ENCODE measurements around the gene WSB1.

The WSB1 gene

DNA sequence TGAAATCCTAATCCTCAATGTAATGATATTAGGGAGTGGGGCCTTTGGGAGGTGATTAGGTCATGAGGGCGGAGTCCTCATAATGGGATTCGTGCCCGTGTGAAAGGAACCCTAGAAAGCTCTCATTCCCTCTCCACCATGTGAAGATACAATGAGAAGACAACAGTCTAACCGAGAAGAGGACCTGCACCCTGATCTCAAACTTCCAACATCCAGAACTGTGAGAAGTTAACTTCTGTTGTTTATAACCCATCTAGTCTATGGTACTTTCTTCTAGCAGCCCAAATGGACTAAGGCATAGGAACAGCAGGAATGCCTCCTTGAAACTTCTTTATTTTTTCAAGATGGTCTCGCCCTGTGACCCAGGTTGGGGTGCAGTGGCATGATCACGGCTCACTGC lies 24.7 kb downstream of the WSB1 start:
- no peak for ATAC-seq
- no peak for TF ChIP-seq BACH2 (CRISPR knock-in tag; IDR thresholded peaks at IDR 0.05; ENCODE audit: borderline replicate concordance)
- TF ChIP-seq TOX (CRISPR knock-in tag; IDR thresholded peaks at IDR 0.05; ENCODE audit: borderline replicate concordance): no peak

DNA sequence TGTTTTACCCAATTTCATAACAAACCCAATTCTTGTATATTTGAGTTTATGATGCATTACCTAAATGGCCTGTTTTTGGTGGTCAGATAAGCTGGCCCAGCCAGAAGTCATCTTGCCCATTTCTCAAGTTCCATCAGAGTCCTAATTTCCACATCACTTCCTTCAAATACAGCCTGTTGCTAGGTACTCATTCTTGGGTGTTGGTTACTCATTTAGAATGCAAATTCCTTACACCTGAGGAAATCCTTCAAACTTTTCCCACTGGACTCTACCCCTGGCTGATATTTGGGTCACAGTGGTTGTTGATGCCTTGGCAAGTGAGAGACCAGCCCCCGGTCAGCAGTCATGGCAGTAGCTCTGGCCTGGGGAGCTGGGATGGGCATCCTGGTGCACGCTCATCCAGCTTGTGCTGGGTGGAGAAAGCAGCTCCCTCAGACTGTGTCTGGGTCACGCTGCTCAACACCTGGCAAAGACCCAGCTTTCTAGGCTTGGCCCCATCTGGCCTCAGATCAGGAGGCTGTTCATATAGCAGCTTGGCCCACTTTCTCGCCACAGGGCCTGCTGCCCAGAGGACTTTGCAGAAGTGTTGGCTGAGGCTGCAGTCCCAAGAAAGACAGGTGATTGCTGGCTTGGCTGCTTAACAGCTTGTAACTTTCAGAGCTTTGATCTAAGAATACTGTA lies 25.8 kb downstream of the WSB1 start:
- ATAC-seq: peak; percentile 56
- TF ChIP-seq GLIS3 (CRISPR knock-in tag; IDR thresholded peaks at IDR 0.05) (no peak), TCF4 (CRISPR knock-in tag; IDR thresholded peaks at IDR 0.05; ENCODE audit: borderline replicate concordance) (no peak), SNAI2 (CRISPR knock-in tag; IDR thresholded peaks at IDR 0.05) (no peak), ESRRG (CRISPR knock-in tag; IDR thresholded peaks at IDR 0.05) (no peak), RARB (CRISPR knock-in tag; IDR thresholded peaks at IDR 0.05) (no peak), PPARA (CRISPR knock-in tag; IDR thresholded peaks at IDR 0.05; ENCODE audit: borderline replicate concordance) (no peak), ZNF70 (CRISPR knock-in tag; IDR thresholded peaks at IDR 0.05) (no peak), CREB5 (CRISPR knock-in tag; IDR thresholded peaks at IDR 0.05; ENCODE audit: low read depth) (no peak), ZFP3 (CRISPR knock-in tag; IDR thresholded peaks at IDR 0.05) (no peak), POU6F1 (CRISPR knock-in tag; IDR thresholded peaks at IDR 0.05; ENCODE audit: borderline replicate concordance, low read depth) (no peak), ZNF8 (CRISPR knock-in tag; IDR thresholded peaks at IDR 0.05) (no peak), ZNF565 (CRISPR knock-in tag; conservative IDR thresholded peaks at IDR 0.05; ENCODE audit: low read depth) (no peak)
- TF ChIP-seq, protein P1, sequence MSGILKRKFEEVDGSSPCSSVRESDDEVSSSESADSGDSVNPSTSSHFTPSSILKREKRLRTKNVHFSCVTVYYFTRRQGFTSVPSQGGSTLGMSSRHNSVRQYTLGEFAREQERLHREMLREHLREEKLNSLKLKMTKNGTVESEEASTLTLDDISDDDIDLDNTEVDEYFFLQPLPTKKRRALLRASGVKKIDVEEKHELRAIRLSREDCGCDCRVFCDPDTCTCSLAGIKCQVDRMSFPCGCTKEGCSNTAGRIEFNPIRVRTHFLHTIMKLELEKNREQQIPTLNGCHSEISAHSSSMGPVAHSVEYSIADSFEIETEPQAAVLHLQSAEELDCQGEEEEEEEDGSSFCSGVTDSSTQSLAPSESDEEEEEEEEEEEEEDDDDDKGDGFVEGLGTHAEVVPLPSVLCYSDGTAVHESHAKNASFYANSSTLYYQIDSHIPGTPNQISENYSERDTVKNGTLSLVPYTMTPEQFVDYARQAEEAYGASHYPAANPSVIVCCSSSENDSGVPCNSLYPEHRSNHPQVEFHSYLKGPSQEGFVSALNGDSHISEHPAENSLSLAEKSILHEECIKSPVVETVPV (CRISPR knock-in tag; IDR thresholded peaks at IDR 0.05): no peak
- TF ChIP-seq, protein P2, sequence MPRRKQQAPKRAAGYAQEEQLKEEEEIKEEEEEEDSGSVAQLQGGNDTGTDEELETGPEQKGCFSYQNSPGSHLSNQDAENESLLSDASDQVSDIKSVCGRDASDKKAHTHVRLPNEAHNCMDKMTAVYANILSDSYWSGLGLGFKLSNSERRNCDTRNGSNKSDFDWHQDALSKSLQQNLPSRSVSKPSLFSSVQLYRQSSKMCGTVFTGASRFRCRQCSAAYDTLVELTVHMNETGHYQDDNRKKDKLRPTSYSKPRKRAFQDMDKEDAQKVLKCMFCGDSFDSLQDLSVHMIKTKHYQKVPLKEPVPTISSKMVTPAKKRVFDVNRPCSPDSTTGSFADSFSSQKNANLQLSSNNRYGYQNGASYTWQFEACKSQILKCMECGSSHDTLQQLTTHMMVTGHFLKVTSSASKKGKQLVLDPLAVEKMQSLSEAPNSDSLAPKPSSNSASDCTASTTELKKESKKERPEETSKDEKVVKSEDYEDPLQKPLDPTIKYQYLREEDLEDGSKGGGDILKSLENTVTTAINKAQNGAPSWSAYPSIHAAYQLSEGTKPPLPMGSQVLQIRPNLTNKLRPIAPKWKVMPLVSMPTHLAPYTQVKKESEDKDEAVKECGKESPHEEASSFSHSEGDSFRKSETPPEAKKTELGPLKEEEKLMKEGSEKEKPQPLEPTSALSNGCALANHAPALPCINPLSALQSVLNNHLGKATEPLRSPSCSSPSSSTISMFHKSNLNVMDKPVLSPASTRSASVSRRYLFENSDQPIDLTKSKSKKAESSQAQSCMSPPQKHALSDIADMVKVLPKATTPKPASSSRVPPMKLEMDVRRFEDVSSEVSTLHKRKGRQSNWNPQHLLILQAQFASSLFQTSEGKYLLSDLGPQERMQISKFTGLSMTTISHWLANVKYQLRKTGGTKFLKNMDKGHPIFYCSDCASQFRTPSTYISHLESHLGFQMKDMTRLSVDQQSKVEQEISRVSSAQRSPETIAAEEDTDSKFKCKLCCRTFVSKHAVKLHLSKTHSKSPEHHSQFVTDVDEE (CRISPR knock-in tag; IDR thresholded peaks at IDR 0.05): no peak

DNA sequence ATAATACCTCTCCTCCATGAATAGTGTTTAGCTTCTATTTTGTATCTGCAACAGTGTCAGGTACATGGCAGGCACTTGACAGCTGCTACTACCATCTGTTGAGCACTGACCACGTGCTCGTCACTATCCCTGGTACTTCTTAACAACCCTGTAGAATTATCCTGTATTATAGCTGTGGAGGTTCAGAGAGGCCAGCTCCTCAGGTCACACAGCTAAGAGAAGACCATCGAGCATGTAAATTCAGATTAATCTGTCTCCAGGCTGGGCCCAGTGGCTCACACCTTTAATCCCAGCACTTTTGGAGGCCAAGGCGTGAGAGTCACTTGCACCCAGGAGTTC lies 26.3 kb downstream of the WSB1 start:
- TF ChIP-seq ZNF565 (CRISPR knock-in tag; conservative IDR thresholded peaks at IDR 0.05; ENCODE audit: low read depth) (no peak), CSDC2 (CRISPR knock-in tag; IDR thresholded peaks at IDR 0.05) (no peak), PPARA (CRISPR knock-in tag; IDR thresholded peaks at IDR 0.05; ENCODE audit: borderline replicate concordance) (no peak), SNAI2 (CRISPR knock-in tag; IDR thresholded peaks at IDR 0.05) (no peak), PATZ1 (CRISPR knock-in tag; IDR thresholded peaks at IDR 0.05; ENCODE audit: borderline replicate concordance) (no peak), OSR1 (CRISPR knock-in tag; IDR thresholded peaks at IDR 0.05) (no peak), TCF4 (CRISPR knock-in tag; IDR thresholded peaks at IDR 0.05; ENCODE audit: borderline replicate concordance) (no peak), ZFP3 (CRISPR knock-in tag; IDR thresholded peaks at IDR 0.05) (no peak), BACH2 (CRISPR knock-in tag; IDR thresholded peaks at IDR 0.05; ENCODE audit: borderline replicate concordance) (no peak), POU6F1 (CRISPR knock-in tag; IDR thresholded peaks at IDR 0.05; ENCODE audit: borderline replicate concordance, low read depth) (no peak)
- ATAC-seq: no peak; the same call in 2 of the 3 replicates
